NCI-H82 treated with DMSO at 0.1 percent for 48 hours (cell line): ENCODE measurements around the gene OLFM1.

Experiments used
- DNase-seq: peaks from one replicate; lab custom pipeline; 2025; ENCODE audit not compliant: unreplicated experiment; lab: John Stamatoyannopoulos, UW

OLFM1 gene

DNA sequence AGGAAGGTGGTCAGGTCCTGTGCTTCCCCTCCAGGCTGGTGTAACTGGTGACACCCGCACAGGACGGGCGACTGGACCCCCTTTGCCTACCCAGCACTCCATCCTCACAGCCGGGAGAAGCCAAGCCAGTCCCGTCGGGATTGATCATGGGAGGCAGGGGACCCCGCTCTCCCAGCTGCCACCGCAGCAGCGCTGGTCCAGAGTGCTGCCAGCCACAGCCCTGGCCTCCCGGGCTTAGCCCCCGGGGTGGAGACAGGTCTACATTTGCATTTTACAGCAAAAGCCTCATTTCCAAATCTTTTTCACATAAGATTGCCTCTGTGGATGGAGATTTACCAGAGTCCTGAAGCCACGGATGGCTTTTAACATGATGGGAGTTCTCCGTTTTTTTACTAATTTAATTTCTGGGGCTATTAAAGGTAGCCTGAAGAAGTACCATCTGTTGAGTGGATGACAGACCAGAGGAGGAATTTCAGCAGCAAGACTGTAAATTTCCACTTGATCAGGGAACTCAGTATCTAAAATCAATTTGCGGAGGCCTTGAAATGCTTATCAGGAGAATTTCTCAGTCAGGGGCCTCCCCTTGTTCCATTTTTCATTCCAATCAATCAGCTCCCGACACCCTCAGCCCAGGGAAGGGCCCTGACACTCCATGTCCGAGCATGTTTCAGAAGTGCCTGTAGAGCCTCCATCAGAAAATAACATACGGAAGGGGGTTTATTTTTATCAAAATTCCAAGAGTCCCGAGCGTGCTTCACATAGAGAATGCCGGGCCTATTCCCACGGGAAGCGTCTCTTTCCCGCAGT lies 80.6 kb downstream of the OLFM1 start:
- no peak for DNase-seq

DNA sequence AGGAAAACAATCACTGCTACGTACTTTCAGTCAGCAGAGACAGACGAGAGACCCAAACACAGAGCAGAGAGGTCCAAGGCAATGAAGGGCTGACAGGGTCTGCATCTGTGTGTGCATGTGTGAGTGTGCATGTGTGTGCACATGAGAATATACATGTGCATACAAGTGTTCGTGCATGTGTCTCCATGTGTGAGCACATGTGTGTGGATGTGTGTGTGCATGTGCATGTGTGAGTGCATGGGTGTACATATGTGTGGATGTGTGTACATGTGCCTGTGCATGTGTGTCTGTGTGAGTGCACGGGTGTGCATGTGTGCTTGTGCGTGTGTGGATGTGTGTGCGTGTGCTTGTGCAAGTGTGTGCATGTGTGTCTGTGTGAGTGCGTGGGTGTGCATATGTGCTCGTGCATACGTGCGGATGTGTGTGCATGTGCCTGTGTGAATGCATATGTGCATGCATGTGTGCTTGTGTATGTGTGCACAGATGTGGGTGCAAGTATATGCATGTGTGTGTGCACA lies 82.3 kb downstream of the OLFM1 start:
- DNase-seq, result no peak

DNA sequence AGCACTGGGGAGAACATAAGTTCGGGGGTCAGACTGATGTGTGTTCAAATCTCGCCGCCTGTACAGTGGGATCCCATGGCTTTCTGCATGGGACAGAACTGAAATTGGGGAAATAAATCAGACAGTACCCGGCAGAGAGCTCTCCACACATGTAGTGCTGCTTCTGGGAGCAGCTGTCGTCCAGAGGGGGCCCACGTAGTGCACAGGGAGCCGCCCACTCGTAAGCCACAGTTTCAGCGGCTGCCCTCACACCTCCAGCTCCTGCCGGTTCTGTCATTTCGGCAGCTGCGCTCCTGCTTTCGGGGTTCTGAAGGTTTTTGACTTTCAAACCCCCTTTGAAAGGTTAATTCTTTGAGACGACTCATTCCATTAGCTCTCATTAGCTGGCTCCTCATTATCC lies 83.1 kb downstream of the OLFM1 start:
- DNase-seq, result no peak
